Neural crest cell (in vitro differentiated cells): Measurements from ENCODE around the gene RALGAPA2. TPM values are rescaled to one million over a fixed set of nuclear protein-coding genes. Genes with fewer than 3 reads are reported as not detected.
"Not testable (repeated sequence)": the region's sequence is repeated elsewhere in the genome, so short reads cannot be mapped to it uniquely, and the experiment has no call there.

ENCODE experiments used
- DNase-seq: peaks from one replicate; pipeline ENCODE4 v3.0.0; 2021; ENCODE audit warnings: low read depth, mixed read lengths, low spot score
- H3K27ac Mint-ChIP-seq: one replicate; pipeline ENCODE4 v1.8.0; 2021; ENCODE audit warnings: mild to moderate bottlenecking, mixed read lengths; ENCODE audit not compliant: unreplicated experiment
- H3K27me3 Mint-ChIP-seq: 2 replicates; pipeline ENCODE4 v1.8.0; 2021; ENCODE audit warnings: low read depth, mild to moderate bottlenecking, mixed read lengths
- H3K36me3 Mint-ChIP-seq: 2 replicates; pipeline ENCODE4 v1.8.0; 2021; ENCODE audit warnings: low read depth, mild to moderate bottlenecking, mixed read lengths
- H3K4me1 Mint-ChIP-seq: 2 replicates; pipeline ENCODE4 v1.8.0; 2021; ENCODE audit warnings: mixed read lengths
- H3K4me3 Mint-ChIP-seq: one replicate; pipeline ENCODE4 v1.8.0; 2021; ENCODE audit warnings: mild to moderate bottlenecking, mixed read lengths
- H3K9me3 Mint-ChIP-seq: 2 replicates; pipeline ENCODE4 v1.8.0; 2021; ENCODE audit warnings: mixed read lengths
- CTCF ChIP-seq: fragments of 200-600 bp; sonication (generic); conservative IDR thresholded peaks from 2 replicates; pipeline ENCODE4 v1.5.0; 2021; ENCODE audit warnings: antibody characterized with exemption, mild to moderate bottlenecking
- total RNA-seq: library from RNA; stranded (reverse); gene quantifications from 2 replicates; pipeline ENCODE4 v1.2.1, GENCODE V29; 2021

Gene RALGAPA2
- total RNA-seq, 1 donor from 2014 or later = 29.3 TPM

GRCh38 chr20:20358801-20359200 lies 353.6 kb downstream of the RALGAPA2 start:
- H3K27me3 Mint-ChIP-seq = peaks cover 60% of the 10 kb centered on the region
- no peak overlapping the region for H3K27ac Mint-ChIP-seq
- peaks cover 11% of the 10 kb centered on the region for H3K4me1 Mint-ChIP-seq
- DNase-seq = no peak
- peaks cover 5% of the 10 kb centered on the region for H3K36me3 Mint-ChIP-seq
- no peak overlapping the region for H3K4me3 Mint-ChIP-seq
- peaks cover 3% of the 10 kb centered on the region for H3K9me3 Mint-ChIP-seq
- TF ChIP-seq CTCF = no peak

GRCh38 chr20:20355503-20355902 lies 356.9 kb downstream of the RALGAPA2 start:
- not testable (repeated sequence) for DNase-seq, H3K4me1 Mint-ChIP-seq, H3K36me3 Mint-ChIP-seq, H3K4me3 Mint-ChIP-seq, H3K9me3 Mint-ChIP-seq, H3K27ac Mint-ChIP-seq
- peaks cover 52% of the 10 kb centered on the region for H3K27me3 Mint-ChIP-seq

DNA sequence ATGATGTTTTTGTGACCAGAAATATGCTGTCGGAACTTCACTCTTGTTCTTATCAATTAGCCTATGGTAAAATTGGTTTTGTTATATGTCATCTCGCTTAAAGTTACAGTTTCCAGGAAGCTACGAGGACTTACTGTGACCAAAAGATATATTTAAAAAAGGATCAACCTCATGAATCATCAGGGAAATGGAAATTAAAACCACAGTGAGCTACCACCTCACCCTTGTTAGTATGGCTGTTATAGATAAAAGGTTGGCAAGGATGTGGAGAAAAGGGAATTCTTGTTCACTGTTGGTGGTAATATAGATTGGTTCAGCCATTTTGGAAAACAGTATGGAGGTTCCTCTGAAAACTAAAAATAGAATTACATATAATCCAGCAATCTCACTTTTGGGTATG lies 358.9 kb downstream of the RALGAPA2 start:
- no peak for DNase-seq
- no peak for TF ChIP-seq CTCF
- Mint-ChIP-seq H3K4me1 (no peaks in the 10 kb centered on the region), H3K27ac (no peak overlapping the region), H3K4me3 (no peak overlapping the region), H3K9me3 (peaks cover 5% of the 10 kb centered on the region), H3K27me3 (peaks cover 41% of the 10 kb centered on the region), H3K36me3 (peaks cover 4% of the 10 kb centered on the region)

DNA sequence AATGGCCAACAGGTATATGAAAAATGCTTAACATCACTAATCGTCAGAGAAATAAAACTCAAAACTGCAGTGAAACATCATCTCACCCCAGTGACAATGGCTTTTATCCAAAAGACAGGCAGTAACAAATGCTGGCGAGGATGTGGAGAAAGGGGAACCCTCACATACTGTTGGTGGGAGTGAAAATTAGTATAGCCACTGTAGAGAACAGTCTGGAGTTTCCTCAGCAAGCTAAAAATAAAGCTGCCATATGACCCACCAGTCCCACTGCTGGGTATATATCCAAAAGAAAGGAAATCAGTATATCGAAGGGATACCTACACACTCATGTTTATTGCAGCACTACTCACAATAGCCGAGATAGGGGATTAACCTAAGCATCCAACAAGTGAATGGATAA lies 368.0 kb downstream of the RALGAPA2 start:
- no peaks in the 10 kb centered on the region for H3K9me3 Mint-ChIP-seq
- no peak overlapping the region for H3K27ac Mint-ChIP-seq
- no peak for TF ChIP-seq CTCF
- no peak overlapping the region for H3K4me3 Mint-ChIP-seq
- peaks cover 12% of the 10 kb centered on the region for H3K27me3 Mint-ChIP-seq
- H3K4me1 Mint-ChIP-seq = no peaks in the 10 kb centered on the region
- no peak for DNase-seq
- H3K36me3 Mint-ChIP-seq = peaks cover 3% of the 10 kb centered on the region

GRCh38 chr20:20343932-20344331 lies 368.5 kb downstream of the RALGAPA2 start:
- TF ChIP-seq CTCF = no peak
- Mint-ChIP-seq H3K9me3 (no peaks in the 10 kb centered on the region), H3K4me1 (no peaks in the 10 kb centered on the region)

More at GRCh38 chr20:20343932-20344331, 368.5 kb downstream of the RALGAPA2 start:
- Mint-ChIP-seq H3K4me3 (no peak overlapping the region), H3K27ac (no peak overlapping the region), H3K36me3 (peaks cover 3% of the 10 kb centered on the region), H3K27me3 (peaks cover 8% of the 10 kb centered on the region)
- no peak for DNase-seq
